ENCODE results near the gene CDK2AP2.
A peak's percentile ranks its signal among the peaks of the same experiment; 100 is the strongest.
"Not testable (repeated sequence)": the region's sequence is repeated elsewhere in the genome, so short reads cannot be mapped to it uniquely, and the experiment has no call there.

The CDK2AP2 gene

GRCh38 chr11:67466367-67466766, 41.6 kb downstream of the CDK2AP2 start:
- no peak for DNase-seq (ENCODE audit: low spot score)

- not testable (repeated sequence) for DNase-seq (ENCODE audit: low spot score)
Observed at GRCh38 chr11:67465530-67465929, 42.4 kb downstream of the CDK2AP2 start.

DNA sequence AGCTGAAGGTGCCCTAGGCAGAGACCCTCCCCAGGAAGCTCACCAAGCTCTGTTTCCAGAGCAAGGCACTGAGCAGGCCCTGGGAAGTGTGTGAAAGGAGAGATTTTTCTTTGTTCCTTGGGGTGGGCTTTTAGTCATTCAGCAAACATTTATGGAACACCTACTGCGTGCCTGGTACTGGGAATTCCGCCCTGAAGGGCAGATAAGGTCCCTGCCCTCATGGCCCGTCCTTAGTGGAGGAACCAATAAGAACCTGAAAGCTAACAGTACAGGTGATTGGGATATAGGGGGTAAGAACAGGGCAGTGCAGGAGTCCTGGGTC, 42.8 kb downstream of the CDK2AP2 start:
- no peak for DNase-seq (ENCODE audit: low spot score)

GRCh38 chr11:67464411-67465188, 43.4 kb downstream of the CDK2AP2 start:
- peak; percentile 100 for DNase-seq (ENCODE audit: low spot score)

GRCh38 chr11:67463680-67464410, 44.1 kb downstream of the CDK2AP2 start:
- DNase-seq (ENCODE audit: low spot score), result no peak

GRCh38 chr11:67463186-67463585, 44.8 kb downstream of the CDK2AP2 start:
- DNase-seq (ENCODE audit: low spot score), result no peak

DNA sequence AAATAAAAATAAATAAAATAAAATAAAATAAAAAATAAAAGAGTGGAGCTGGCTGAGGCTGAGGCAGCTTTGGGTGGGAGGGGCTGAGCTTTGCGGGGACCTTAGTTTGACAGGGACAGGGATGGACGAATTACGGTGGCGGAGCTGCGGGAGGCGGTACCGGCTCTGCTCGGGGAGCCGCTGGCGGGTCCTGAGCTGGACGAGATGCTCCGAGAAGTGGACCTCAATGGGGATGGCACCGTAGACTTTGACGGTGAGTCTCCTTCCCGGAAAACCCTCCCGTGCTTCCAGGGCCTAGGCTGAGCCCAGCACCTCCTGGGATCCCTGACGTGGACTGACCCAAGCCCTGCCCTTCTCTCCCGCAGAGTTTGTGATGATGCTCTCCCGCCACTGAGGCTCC, 49.7 kb downstream of the CDK2AP2 start:
- DNase-seq (ENCODE audit: low spot score), result no peak

- DNase-seq (ENCODE audit: low spot score), result no peak
Observed at GRCh38 chr11:67457453-67457852, 50.5 kb downstream of the CDK2AP2 start.

Data from HuH-7.5 (cell line).